ENCODE results near the gene CPEB4. TPM values are rescaled to one million over a fixed set of nuclear protein-coding genes. Genes with fewer than 3 reads are reported as not detected.

Gene CPEB4
- total and polyA plus RNA-seq, 7 donors = 6.0 to 66.2 (median 27.8) TPM

- Histone ChIP-seq H3K9me3 (no peaks in the 10 kb centered on the region), H3K4me1 (peaks cover 0 to 47% (median 24%) of the 10 kb centered on the region in 4 donors), H3K27ac (peak overlapping the region in 1 of 4 donors; percentile 91), H3K4me3 (no peak overlapping the region), H3K27me3 (no peaks in the 10 kb centered on the region), H3K36me3 (peaks cover 0 to 22% (median 0%) of the 10 kb centered on the region in 4 donors)
- intact Hi-C loops (cut with DNase I) = no loop called here
- DNase-seq = no peak
- WGBS, 2 donors = 93 to 96% methylated on average over 7 of the region's 7 CpGs
- no peak for TF ChIP-seq CTCF (IDR thresholded peaks at IDR 0.05)
- TF ChIP-seq POLR2AphosphoS5 (IDR thresholded peaks at IDR 0.05) = no peak
- no peak for TF ChIP-seq EP300 (IDR thresholded peaks at IDR 0.05)
- TF ChIP-seq POLR2A (IDR thresholded peaks at IDR 0.05) = no peak
These were observed 27.3 kb downstream of the CPEB4 start for GRCh38 chr5:173915310-173916014.

GRCh38 chr5:173916233-173916632 lies 28.1 kb downstream of the CPEB4 start:
- Histone ChIP-seq H3K27ac (peak overlapping the region in 1 of 4 donors; percentile 91), H3K4me3 (no peak overlapping the region), H3K9me3 (no peaks in the 10 kb centered on the region), H3K4me1 (peaks cover 0 to 54% (median 31%) of the 10 kb centered on the region in 4 donors), H3K36me3 (peaks cover 0 to 15% (median 0%) of the 10 kb centered on the region in 4 donors), H3K27me3 (no peaks in the 10 kb centered on the region)
- DNase-seq = no peak
- intact Hi-C loops (cut with DNase I) = no loop called here
- TF ChIP-seq POLR2AphosphoS5 (IDR thresholded peaks at IDR 0.05) (no peak), CTCF (IDR thresholded peaks at IDR 0.05) (no peak), POLR2A (IDR thresholded peaks at IDR 0.05) (no peak), EP300 (IDR thresholded peaks at IDR 0.05) (no peak)
- 72 to 85% methylated on average over 3 of the region's 3 CpGs for WGBS, 2 donors

- Histone ChIP-seq H3K4me1 (peaks cover 0 to 73% (median 48%) of the 10 kb centered on the region in 4 donors), H3K27me3 (no peaks in the 10 kb centered on the region), H3K9me3 (no peaks in the 10 kb centered on the region), H3K36me3 (peaks cover 0 to 2% (median 0%) of the 10 kb centered on the region in 4 donors), H3K4me3 (peak overlapping the region; percentile 41 to 55 (median 51)), H3K27ac (peak overlapping the region; percentile 85 to 91 (median 88))
- WGBS, 2 donors = 0 to 1% methylated on average over 19 of the region's 19 CpGs
- DNase-seq = peak; percentile 79
- intact Hi-C loops (cut with DNase I) = loop anchor here (2.0 kb wide), 1 partner anchor 29 kb away; the partner anchor contains the start of gene CPEB4
- TF ChIP-seq POLR2A (IDR thresholded peaks at IDR 0.05) = peak in 1 of 2 donors; percentile 62
- TF ChIP-seq POLR2AphosphoS5 (IDR thresholded peaks at IDR 0.05) = peak; percentile 67 to 88 (median 82)
- TF ChIP-seq CTCF (IDR thresholded peaks at IDR 0.05) = no peak
These were observed 29.9 kb downstream of the CPEB4 start for GRCh38 chr5:173917788-173918786.

- no peaks in the 10 kb centered on the region for H3K27me3 ChIP-seq
- WGBS, 2 donors = 18 to 39% methylated on average over 2 of the region's 2 CpGs
- intact Hi-C loops (cut with DNase I) = loop anchor here (2.0 kb wide), 1 partner anchor 31 kb away; the partner anchor contains the start of gene CPEB4
- H3K27ac ChIP-seq = peak overlapping the region; percentile 85 to 91 (median 88)
- H3K9me3 ChIP-seq = no peaks in the 10 kb centered on the region
- H3K4me3 ChIP-seq = peak overlapping the region in 1 of 4 donors; percentile 55
- peaks cover 0 to 77% (median 61%) of the 10 kb centered on the region in 4 donors for H3K4me1 ChIP-seq
- no peaks in the 10 kb centered on the region for H3K36me3 ChIP-seq
- no peak for TF ChIP-seq EP300 (IDR thresholded peaks at IDR 0.05)
- no peak for TF ChIP-seq POLR2A (IDR thresholded peaks at IDR 0.05)
- no peak for TF ChIP-seq CTCF (IDR thresholded peaks at IDR 0.05)
- TF ChIP-seq POLR2AphosphoS5 (IDR thresholded peaks at IDR 0.05) = peak in 1 of 4 donors; percentile 42
- DNase-seq = no peak
These were observed 31.3 kb downstream of the CPEB4 start for GRCh38 chr5:173919443-173919842.
